ENCODE results near the gene SLC25A45.

- peak in 1 of 2 donors; percentile 1 for TF ChIP-seq CTCF (conservative IDR thresholded peaks at IDR 0.05 in 1 of 2, IDR thresholded peaks at IDR 0.05 in 1 of 2; ENCODE audit: low read depth in 1 of 2, low read length in 2 of 2)
- TF ChIP-seq EZH2 (IDR thresholded peaks at IDR 0.05; ENCODE audit: low read length, missing control alignments) = no peak
These were observed 42.9 kb upstream of the SLC25A45 start for GRCh38 chr11:65425105-65425970.
